Body of pancreas (tissue), 4 donors: ENCODE results near the gene BCAP29. TPM values are rescaled to one million over a fixed set of nuclear protein-coding genes. Genes with fewer than 3 reads are reported as not detected.

ENCODE experiments used
- ATAC-seq: fragments of 150-250 bp; one replicate; pipeline ENCODE4 v1.9.1; 2016
- DNase-seq, 4 donors: peaks; one replicate each; pipeline ENCODE4 v3.0.0-alpha.2; 2019
- H3K27ac ChIP-seq, 4 donors: fragments of 200-600 bp; sonication (generic); 1 replicate in 3 of 4; 2 replicates in 1 of 4; pipeline versions ENCODE4 v1.5.1 to v1.6.1; 2016 to 2019; ENCODE audit warnings: mild to moderate bottlenecking in 1 of 4, mixed read lengths in 1 of 4, moderate library complexity in 1 of 4
- H3K27me3 ChIP-seq, 2 donors: fragments of 200-600 bp; sonication (generic); one replicate each; pipeline ENCODE4 v1.6.0; 2016; ENCODE audit warnings: mild to moderate bottlenecking in 1 of 2
- H3K36me3 ChIP-seq, 2 donors: fragments of 200-600 bp; sonication (generic); replicated peaks in 1 of 2; 2 replicates each; pipeline ENCODE4 v1.5.1; 2016; ENCODE audit warnings: low read depth in 2 of 2; ENCODE audit not compliant: insufficient read depth in 1 of 2
- H3K4me1 ChIP-seq: fragments of 200-600 bp; sonication (generic); one replicate; pipeline ENCODE4 v1.6.0; 2016
- H3K4me3 ChIP-seq, 2 donors: fragments of 200-600 bp; sonication (generic); 1 replicate in 1 of 2; 2 replicates in 1 of 2; pipeline ENCODE4 v1.5.1; 2016 to 2019
- H3K9me3 ChIP-seq, 3 donors: fragments of 200-600 bp; sonication (generic); 1 replicate in 2 of 3; 2 replicates in 1 of 3; pipeline ENCODE4 v1.5.1; 2016
- POLR2A ChIP-seq, 3 donors: fragments of 450-650 bp; IDR thresholded peaks; one replicate each; pipeline ENCODE4 v1.6.1; 2016; ENCODE audit warnings: antibody characterized with exemption in 3 of 3, mild to moderate bottlenecking in 2 of 3
- WGBS, 2 donors: methylation state at CpG; one replicate each; pipeline ENCODE4 v1.1.5; 2017; 5-methylcytosine and 5-hydroxymethylcytosine counted together
- intact Hi-C: fragments of 100-400 bp; cut with DNase I; formaldehyde crosslinking; loops from one replicate; pipeline ENCODE4 v1.15.1; 2023
- total RNA-seq, 2 donors: library from RNA; depleted of rRNA; stranded (reverse); fragments of >200 nt; gene quantifications; one replicate each; pipeline ENCODE4 v1.1.0, GENCODE V29; 2016
- TF ChIP-seq, protein P1 (sequence below), 7 experiments: fragments of 450-650 bp in 4 of 7; fragments of 200-600 bp in 3 of 7; sonication (generic) in 3 of 7; IDR thresholded peaks; one replicate each; pipeline ENCODE4 v1.5.1; 2016 to 2019; ENCODE audit warnings: antibody characterized with exemption in 7 of 7

Gene BCAP29
- total RNA-seq, 2 donors from 2014 or later = 20.8 to 37.9 TPM

DNA sequence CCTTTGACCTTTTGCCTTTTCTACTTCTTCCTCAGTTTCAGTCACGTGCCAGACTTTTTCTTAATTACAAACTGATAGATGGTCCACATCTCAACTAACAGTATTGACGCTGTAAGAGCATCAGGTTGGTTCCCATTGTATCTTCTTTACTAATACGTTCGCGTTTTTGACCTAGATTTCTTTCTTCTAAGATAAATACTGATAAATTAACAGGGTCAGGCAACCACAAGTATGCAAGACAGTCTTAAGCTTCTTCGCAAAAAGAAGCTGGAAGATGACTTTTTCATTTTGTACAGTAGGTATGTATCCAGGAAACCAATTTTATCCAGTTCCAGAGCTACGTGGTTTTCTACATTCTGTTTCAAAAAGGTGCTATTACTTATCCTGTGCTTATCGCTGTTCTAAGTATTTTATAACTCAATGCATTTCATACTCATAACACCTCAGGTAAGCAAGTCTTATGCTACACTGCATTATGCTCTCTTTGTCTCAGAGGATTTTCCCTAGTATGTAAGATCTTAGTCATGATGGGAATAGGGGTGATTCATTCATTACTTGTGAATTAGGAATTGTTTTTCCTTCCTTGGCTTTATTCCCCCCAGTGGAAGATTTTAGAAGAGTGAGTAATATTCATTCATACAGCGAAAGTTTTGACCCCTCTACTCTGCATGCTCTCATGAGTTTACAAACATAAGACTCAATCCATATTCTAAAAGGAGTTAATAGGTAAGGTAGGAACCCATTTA, 15.3 kb upstream of the BCAP29 start:
- ATAC-seq = no peak
- Histone ChIP-seq H3K4me3 (peak overlapping the region in 1 of 2 donors; percentile 80), H3K36me3 (no peaks in the 10 kb centered on the region), H3K27ac (peak overlapping the region; percentile 92 to 96 (median 96)), H3K4me1 (peaks cover 42% of the 10 kb centered on the region), H3K27me3 (no peaks in the 10 kb centered on the region), H3K9me3 (no peaks in the 10 kb centered on the region)
- DNase-seq = no peak
- WGBS, 2 donors = 28 to 41% methylated on average over 9 of the region's 9 CpGs
- intact Hi-C loops = no loop called here
- no peak for TF ChIP-seq POLR2A (IDR thresholded peaks at IDR 0.05)
- TF ChIP-seq, protein P1, sequence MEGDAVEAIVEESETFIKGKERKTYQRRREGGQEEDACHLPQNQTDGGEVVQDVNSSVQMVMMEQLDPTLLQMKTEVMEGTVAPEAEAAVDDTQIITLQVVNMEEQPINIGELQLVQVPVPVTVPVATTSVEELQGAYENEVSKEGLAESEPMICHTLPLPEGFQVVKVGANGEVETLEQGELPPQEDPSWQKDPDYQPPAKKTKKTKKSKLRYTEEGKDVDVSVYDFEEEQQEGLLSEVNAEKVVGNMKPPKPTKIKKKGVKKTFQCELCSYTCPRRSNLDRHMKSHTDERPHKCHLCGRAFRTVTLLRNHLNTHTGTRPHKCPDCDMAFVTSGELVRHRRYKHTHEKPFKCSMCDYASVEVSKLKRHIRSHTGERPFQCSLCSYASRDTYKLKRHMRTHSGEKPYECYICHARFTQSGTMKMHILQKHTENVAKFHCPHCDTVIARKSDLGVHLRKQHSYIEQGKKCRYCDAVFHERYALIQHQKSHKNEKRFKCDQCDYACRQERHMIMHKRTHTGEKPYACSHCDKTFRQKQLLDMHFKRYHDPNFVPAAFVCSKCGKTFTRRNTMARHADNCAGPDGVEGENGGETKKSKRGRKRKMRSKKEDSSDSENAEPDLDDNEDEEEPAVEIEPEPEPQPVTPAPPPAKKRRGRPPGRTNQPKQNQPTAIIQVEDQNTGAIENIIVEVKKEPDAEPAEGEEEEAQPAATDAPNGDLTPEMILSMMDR (IDR thresholded peaks at IDR 0.05) = no peak

- 97 to 100% methylated on average over 1 to 2 of the region's 2 CpGs for WGBS, 2 donors
- intact Hi-C loops = no loop called here
- Histone ChIP-seq H3K27ac (no peak overlapping the region), H3K36me3 (no peaks in the 10 kb centered on the region), H3K9me3 (no peaks in the 10 kb centered on the region), H3K4me3 (no peak overlapping the region), H3K4me1 (no peaks in the 10 kb centered on the region), H3K27me3 (no peaks in the 10 kb centered on the region)
- no peak for TF ChIP-seq POLR2A (IDR thresholded peaks at IDR 0.05)
- TF ChIP-seq, protein P1 (IDR thresholded peaks at IDR 0.05) = no peak
- DNase-seq (no peak), ATAC-seq (no peak)
These were observed 9.7 kb upstream of the BCAP29 start for GRCh38 chr7:107570298-107570697.

GRCh38 chr7:107573537-107573936, 6.5 kb upstream of the BCAP29 start:
- Histone ChIP-seq H3K27ac (no peak overlapping the region), H3K4me1 (no peaks in the 10 kb centered on the region), H3K36me3 (no peaks in the 10 kb centered on the region), H3K27me3 (no peaks in the 10 kb centered on the region), H3K4me3 (no peak overlapping the region), H3K9me3 (no peaks in the 10 kb centered on the region)
- TF ChIP-seq, protein P1 (IDR thresholded peaks at IDR 0.05) = no peak
- no peak for TF ChIP-seq POLR2A (IDR thresholded peaks at IDR 0.05)
- WGBS, 2 donors = 72 to 79% methylated on average over 4 of the region's 4 CpGs
- intact Hi-C loops = no loop called here
- no peak for ATAC-seq
- DNase-seq = no peak

DNA sequence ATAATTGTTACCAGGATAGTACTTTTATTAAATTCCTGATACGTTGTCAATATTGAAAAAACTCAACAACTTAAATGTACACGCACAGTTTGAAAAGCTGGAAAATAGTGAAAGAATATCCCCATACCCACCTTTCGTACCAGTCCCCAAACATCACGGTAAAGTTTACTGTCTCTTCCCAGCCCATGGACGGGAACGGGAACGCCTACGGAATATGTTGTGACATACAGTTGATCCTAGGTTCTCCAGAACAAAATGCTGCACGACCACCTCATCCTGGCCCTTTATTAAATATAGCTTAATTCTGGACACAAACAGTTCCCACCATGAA, 527 bp upstream of the BCAP29 start:
- ATAC-seq (peak; percentile 14), DNase-seq (no peak)
- intact Hi-C loops = no loop called here
- H3K27me3 ChIP-seq = no peaks in the 10 kb centered on the region
- no peaks in the 10 kb centered on the region for H3K36me3 ChIP-seq
- peaks cover 11% of the 10 kb centered on the region for H3K4me1 ChIP-seq
- no peaks in the 10 kb centered on the region for H3K9me3 ChIP-seq
- TF ChIP-seq POLR2A (IDR thresholded peaks at IDR 0.05) = no peak
- TF ChIP-seq, protein P1 (IDR thresholded peaks at IDR 0.05) = no peak
- 1 to 6% methylated on average over 9 of the region's 9 CpGs for WGBS, 2 donors
- H3K4me3 ChIP-seq = peak overlapping the region; percentile 37 to 64
- H3K27ac ChIP-seq = peak overlapping the region; percentile 76 to 96 (median 92)
